ENCODE results near the gene OR51V1.

OR51V1 gene

GRCh38 chr11:5228124-5228523, 27.6 kb upstream of the OR51V1 start:
- POLR2A ChIA-PET = no interaction called here
- H3K4me3 ChIP-seq (ENCODE audit: low read depth, low read length) = no peak overlapping the region
- CTCF ChIA-PET = no interaction called here
- DNase-seq (ENCODE audit: low read depth, low spot score) = no peak
- TF ChIP-seq CTCF (IDR thresholded peaks at IDR 0.05; ENCODE audit: insufficient read depth, low read length, missing control alignments) = no peak

- CTCF ChIA-PET = no interaction called here
- DNase-seq (ENCODE audit: low read depth, low spot score) = no peak
- POLR2A ChIA-PET = no interaction called here
- H3K4me3 ChIP-seq (ENCODE audit: low read depth, low read length) = no peak overlapping the region
- no peak for TF ChIP-seq CTCF (IDR thresholded peaks at IDR 0.05; ENCODE audit: insufficient read depth, low read length, missing control alignments)
These were observed 27.2 kb upstream of the OR51V1 start for GRCh38 chr11:5227681-5228080.

- CTCF ChIA-PET = no interaction called here
- POLR2A ChIA-PET = no interaction called here
- TF ChIP-seq CTCF (IDR thresholded peaks at IDR 0.05; ENCODE audit: insufficient read depth, low read length, missing control alignments) = no peak
- no peak for DNase-seq (ENCODE audit: low read depth, low spot score)
- no peak within 1 kb of the TSS for H3K4me3 ChIP-seq (ENCODE audit: low read depth, low read length)
These were observed 26.3 kb upstream of the OR51V1 start, which contains the start of gene HBB for GRCh38 chr11:5226732-5227310. HBB (minus strand) TSS chr11:5227071; CDS start chr11:5227021, 50 bp downstream.

GRCh38 chr11:5225480-5225871, 25.0 kb upstream of the OR51V1 start:
- H3K4me3 ChIP-seq (ENCODE audit: low read depth, low read length) = no peak overlapping the region
- POLR2A ChIA-PET = no interaction called here
- CTCF ChIA-PET = no interaction called here
- TF ChIP-seq CTCF (IDR thresholded peaks at IDR 0.05; ENCODE audit: insufficient read depth, low read length, missing control alignments) = no peak
- DNase-seq (ENCODE audit: low read depth, low spot score) = no peak

GRCh38 chr11:5224538-5225479, 24.3 kb upstream of the OR51V1 start:
- no peak overlapping the region for H3K4me3 ChIP-seq (ENCODE audit: low read depth, low read length)
- no peak for TF ChIP-seq CTCF (IDR thresholded peaks at IDR 0.05; ENCODE audit: insufficient read depth, low read length, missing control alignments)
- no peak for DNase-seq (ENCODE audit: low read depth, low spot score)
- CTCF ChIA-PET = no interaction called here
- POLR2A ChIA-PET = no interaction called here

- ChIA-PET CTCF (no interaction called here), POLR2A (no interaction called here)
- DNase-seq (ENCODE audit: low read depth, low spot score) = no peak
- H3K4me3 ChIP-seq (ENCODE audit: low read depth, low read length) = no peak overlapping the region
- TF ChIP-seq CTCF (IDR thresholded peaks at IDR 0.05; ENCODE audit: insufficient read depth, low read length, missing control alignments) = no peak
These were observed 23.2 kb upstream of the OR51V1 start for GRCh38 chr11:5223686-5224085.
